ENCODE results near the gene COMMD4. TPM values are rescaled to one million over a fixed set of nuclear protein-coding genes. Genes with fewer than 3 reads are reported as not detected.

The COMMD4 gene
- total and polyA plus RNA-seq, 10 of the 15 experiments (the other 5 are each of a cell fraction or from before 2014, with no cell fraction given) = 14.5 to 118 (median 75.3) TPM

GRCh38 chr15:75367913-75368688 lies 32.2 kb downstream of the COMMD4 start, which contains the start of gene MAN2C1 (continued):
- TF ChIP-seq, protein P1, sequence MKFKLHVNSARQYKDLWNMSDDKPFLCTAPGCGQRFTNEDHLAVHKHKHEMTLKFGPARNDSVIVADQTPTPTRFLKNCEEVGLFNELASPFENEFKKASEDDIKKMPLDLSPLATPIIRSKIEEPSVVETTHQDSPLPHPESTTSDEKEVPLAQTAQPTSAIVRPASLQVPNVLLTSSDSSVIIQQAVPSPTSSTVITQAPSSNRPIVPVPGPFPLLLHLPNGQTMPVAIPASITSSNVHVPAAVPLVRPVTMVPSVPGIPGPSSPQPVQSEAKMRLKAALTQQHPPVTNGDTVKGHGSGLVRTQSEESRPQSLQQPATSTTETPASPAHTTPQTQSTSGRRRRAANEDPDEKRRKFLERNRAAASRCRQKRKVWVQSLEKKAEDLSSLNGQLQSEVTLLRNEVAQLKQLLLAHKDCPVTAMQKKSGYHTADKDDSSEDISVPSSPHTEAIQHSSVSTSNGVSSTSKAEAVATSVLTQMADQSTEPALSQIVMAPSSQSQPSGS (IDR thresholded peaks at IDR 0.05; ENCODE audit: low read length) = no peak
- TF ChIP-seq, protein P2, sequence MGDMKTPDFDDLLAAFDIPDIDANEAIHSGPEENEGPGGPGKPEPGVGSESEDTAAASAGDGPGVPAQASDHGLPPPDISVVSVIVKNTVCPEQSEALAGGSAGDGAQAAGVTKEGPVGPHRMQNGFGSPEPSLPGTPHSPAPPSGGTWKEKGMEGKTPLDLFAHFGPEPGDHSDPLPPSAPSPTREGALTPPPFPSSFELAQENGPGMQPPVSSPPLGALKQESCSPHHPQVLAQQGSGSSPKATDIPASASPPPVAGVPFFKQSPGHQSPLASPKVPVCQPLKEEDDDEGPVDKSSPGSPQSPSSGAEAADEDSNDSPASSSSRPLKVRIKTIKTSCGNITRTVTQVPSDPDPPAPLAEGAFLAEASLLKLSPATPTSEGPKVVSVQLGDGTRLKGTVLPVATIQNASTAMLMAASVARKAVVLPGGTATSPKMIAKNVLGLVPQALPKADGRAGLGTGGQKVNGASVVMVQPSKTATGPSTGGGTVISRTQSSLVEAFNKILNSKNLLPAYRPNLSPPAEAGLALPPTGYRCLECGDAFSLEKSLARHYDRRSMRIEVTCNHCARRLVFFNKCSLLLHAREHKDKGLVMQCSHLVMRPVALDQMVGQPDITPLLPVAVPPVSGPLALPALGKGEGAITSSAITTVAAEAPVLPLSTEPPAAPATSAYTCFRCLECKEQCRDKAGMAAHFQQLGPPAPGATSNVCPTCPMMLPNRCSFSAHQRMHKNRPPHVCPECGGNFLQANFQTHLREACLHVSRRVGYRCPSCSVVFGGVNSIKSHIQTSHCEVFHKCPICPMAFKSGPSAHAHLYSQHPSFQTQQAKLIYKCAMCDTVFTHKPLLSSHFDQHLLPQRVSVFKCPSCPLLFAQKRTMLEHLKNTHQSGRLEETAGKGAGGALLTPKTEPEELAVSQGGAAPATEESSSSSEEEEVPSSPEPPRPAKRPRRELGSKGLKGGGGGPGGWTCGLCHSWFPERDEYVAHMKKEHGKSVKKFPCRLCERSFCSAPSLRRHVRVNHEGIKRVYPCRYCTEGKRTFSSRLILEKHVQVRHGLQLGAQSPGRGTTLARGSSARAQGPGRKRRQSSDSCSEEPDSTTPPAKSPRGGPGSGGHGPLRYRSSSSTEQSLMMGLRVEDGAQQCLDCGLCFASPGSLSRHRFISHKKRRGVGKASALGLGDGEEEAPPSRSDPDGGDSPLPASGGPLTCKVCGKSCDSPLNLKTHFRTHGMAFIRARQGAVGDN (IDR thresholded peaks at IDR 0.05) = peak; percentile 86
- peak; percentile 9; the same call in 1 of the 2 replicates for TF ChIP-seq TCF7 (IDR thresholded peaks at IDR 0.05; ENCODE audit: borderline replicate concordance)
- TF ChIP-seq ZNF274 (IDR thresholded peaks at IDR 0.05; ENCODE audit: insufficient read depth, insufficient read length) = no peak
- peak; percentile 78 for TF ChIP-seq RELA (IDR thresholded peaks at IDR 0.05; ENCODE audit: borderline replicate concordance, partially characterized antibody)
- TF ChIP-seq MLLT1 (IDR thresholded peaks at IDR 0.05) = peak; percentile 76; the same call in 1 of the 2 replicates
- no peak for TF ChIP-seq NFYA (IDR thresholded peaks at IDR 0.05; ENCODE audit: borderline replicate concordance, low read depth, low read length)
- TF ChIP-seq FOXM1 (IDR thresholded peaks at IDR 0.05; ENCODE audit: low read depth, low read length) = peak; percentile 50
- TF ChIP-seq ASH2L (IDR thresholded peaks at IDR 0.05; ENCODE audit: borderline replicate concordance, low read depth) = peak; percentile 94
- TF ChIP-seq RAD21 (IDR thresholded peaks at IDR 0.05; ENCODE audit: insufficient read depth, low read depth, low read length) = peak; percentile 73
- no peak for TF ChIP-seq CEBPB (IDR thresholded peaks at IDR 0.05; ENCODE audit: borderline replicate concordance in 1 of 2, low read depth in 2 of 2, low read length in 2 of 2)
- TF ChIP-seq ZBED1 (IDR thresholded peaks at IDR 0.05; ENCODE audit: borderline replicate concordance) = peak; percentile 58; the same call in 1 of the 2 replicates
- peak; percentile 90; the same call in 1 of the 2 replicates for TF ChIP-seq STAT1 (conservative IDR thresholded peaks at IDR 0.05)
- peak; percentile 92 for TF ChIP-seq LARP7 (IDR thresholded peaks at IDR 0.05)
- peak; percentile 78; the same call in 1 of the 2 replicates for TF ChIP-seq RB1 (IDR thresholded peaks at IDR 0.05; ENCODE audit: borderline replicate concordance)
- TF ChIP-seq EP300 (IDR thresholded peaks at IDR 0.05; ENCODE audit: borderline replicate concordance in 1 of 2, control insufficient read depth in 1 of 2, low read depth in 2 of 2, low read length in 2 of 2) = no peak
- peak; percentile 77 for TF ChIP-seq POLR2AphosphoS2 (IDR thresholded peaks at IDR 0.05; ENCODE audit: low read depth, low read length)
- no peak for TF ChIP-seq MYC (IDR thresholded peaks at IDR 0.05; ENCODE audit: insufficient read depth, insufficient read length, insufficient replicate concordance, low read length, severe bottlenecking)
- TF ChIP-seq, protein P3, sequence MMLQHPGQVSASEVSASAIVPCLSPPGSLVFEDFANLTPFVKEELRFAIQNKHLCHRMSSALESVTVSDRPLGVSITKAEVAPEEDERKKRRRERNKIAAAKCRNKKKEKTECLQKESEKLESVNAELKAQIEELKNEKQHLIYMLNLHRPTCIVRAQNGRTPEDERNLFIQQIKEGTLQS (IDR thresholded peaks at IDR 0.05; ENCODE audit: borderline replicate concordance, extremely low read depth, low read depth, low read length) = no peak
- TF ChIP-seq, protein P4, sequence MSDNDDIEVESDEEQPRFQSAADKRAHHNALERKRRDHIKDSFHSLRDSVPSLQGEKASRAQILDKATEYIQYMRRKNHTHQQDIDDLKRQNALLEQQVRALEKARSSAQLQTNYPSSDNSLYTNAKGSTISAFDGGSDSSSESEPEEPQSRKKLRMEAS (IDR thresholded peaks at IDR 0.05; ENCODE audit: low read depth, low read length) = peak; percentile 40
- peak; percentile 77 for TF ChIP-seq DPF2 (IDR thresholded peaks at IDR 0.05)
- no peak; the same call in 1 of the 2 replicates for TF ChIP-seq TARDBP (IDR thresholded peaks at IDR 0.05; ENCODE audit: borderline replicate concordance)
- TF ChIP-seq POLR2A (IDR thresholded peaks at IDR 0.05; ENCODE audit: low read depth, low read length) = peak; percentile 97

Data from GM12878 (cell line).